Measurements from ENCODE around the gene NOS1AP. TPM values are rescaled to one million over a fixed set of nuclear protein-coding genes. Genes with fewer than 3 reads are reported as not detected.

NOS1AP gene
- total and polyA plus RNA-seq, 9 of the 15 experiments (the other 6 are each of a cell fraction or from before 2014, with no cell fraction given): 0.07 to 1.5 (median 0.22) TPM

- H3K4me1 ChIP-seq (replicated peaks in 1 of 2; ENCODE audit: control insufficient read depth in 2 of 2, insufficient read depth in 2 of 2, low read length in 2 of 2): no peaks in the 10 kb centered on the region
- H3K27me3 ChIP-seq (ENCODE audit: control insufficient read depth in 2 of 2, insufficient read depth in 2 of 2, low read length in 2 of 2): peaks cover 3 to 12% of the 10 kb centered on the region in 2 experiments; a peak in 3 of 5 replicates
- H3K9ac ChIP-seq (ENCODE audit: insufficient read depth in 1 of 2, low read depth in 2 of 2, low read length in 2 of 2): no peak overlapping the region
- ChIA-PET CTCF (ENCODE audit: low intra/inter-chr PET ratio) (no interaction called here), POLR2A (interaction anchor here (0.7 to 1.0 kb wide), 2 partner anchors 57 to 66 kb away, joined by 3 to 5 read pairs; no protein-coding TSS in a partner anchor)
- DNase-seq (ENCODE audit: extremely low read depth in 1 of 4, low spot score in 3 of 4) (no peak), FAIRE-seq (no peak), ATAC-seq (no peak)
- H4K20me1 ChIP-seq (replicated peaks; ENCODE audit: control insufficient read depth, insufficient read depth, low read length): no peaks in the 10 kb centered on the region
- H3K27ac ChIP-seq (ENCODE audit: extremely low read depth, low read depth, low read length): no peak overlapping the region
- no TSS peak for BruUV-seq (replicated peaks)
- intact Hi-C loops (cut with micrococcal nuclease) (no loop called here), in situ Hi-C loops (cut with MboI) (no loop called here)
- H3K9me3 ChIP-seq (replicated peaks; ENCODE audit: control insufficient read depth, insufficient read depth, low read depth, low read length): no peaks in the 10 kb centered on the region
- no peak for TF ChIP-seq GABPA (tag; conservative IDR thresholded peaks at IDR 0.05; ENCODE audit: low read depth)
- no peak for TF ChIP-seq ZNF12 (CRISPR knock-in tag; IDR thresholded peaks at IDR 0.05)
- TF ChIP-seq ZNF57 (CRISPR knock-in tag; IDR thresholded peaks at IDR 0.05): no peak
- no peak for TF ChIP-seq ZFP30 (CRISPR knock-in tag; IDR thresholded peaks at IDR 0.05; ENCODE audit: borderline replicate concordance)
- no peak for TF ChIP-seq MCM5 (IDR thresholded peaks at IDR 0.05; ENCODE audit: low read depth)
- no peak for TF ChIP-seq MYNN (IDR thresholded peaks at IDR 0.05)
- no peak for TF ChIP-seq MYNN (CRISPR knock-in tag; IDR thresholded peaks at IDR 0.05)
- TF ChIP-seq DPF2 (IDR thresholded peaks at IDR 0.05): no peak
- no peak for TF ChIP-seq ARNT (IDR thresholded peaks at IDR 0.05)
- no peak for TF ChIP-seq ZKSCAN3 (CRISPR knock-in tag; IDR thresholded peaks at IDR 0.05)
- no peak for TF ChIP-seq ZNF140 (CRISPR knock-in tag; IDR thresholded peaks at IDR 0.05)
- TF ChIP-seq RFX7 (CRISPR knock-in tag; IDR thresholded peaks at IDR 0.05): no peak
- no peak for TF ChIP-seq CBFB (CRISPR knock-in tag; IDR thresholded peaks at IDR 0.05)
- no peak for TF ChIP-seq ARHGAP35 (IDR thresholded peaks at IDR 0.05; ENCODE audit: partially characterized antibody)
- TF ChIP-seq RHOXF2B (CRISPR knock-in tag; conservative IDR thresholded peaks at IDR 0.05): no peak
- no peak for TF ChIP-seq FOXA3 (CRISPR knock-in tag; conservative IDR thresholded peaks at IDR 0.05 in 1 of 2, IDR thresholded peaks at IDR 0.05 in 1 of 2)
- no peak for TF ChIP-seq PCBP1 (IDR thresholded peaks at IDR 0.05; ENCODE audit: low read depth, low read length, poor library complexity, severe bottlenecking)
- no peak for TF ChIP-seq NFXL1 (CRISPR knock-in tag; IDR thresholded peaks at IDR 0.05)
- no peak for TF ChIP-seq DIDO1 (tag; IDR thresholded peaks at IDR 0.05; ENCODE audit: low read depth)
- no peak for TF ChIP-seq HMG20A (CRISPR knock-in tag; conservative IDR thresholded peaks at IDR 0.05)
- 0% methylated on average over 5 of the region's 6 CpGs for WGBS (ENCODE audit: insufficient coverage, low coverage, missing lambda C conversion rate)
- H3K36me3 ChIP-seq (ENCODE audit: control insufficient read depth, insufficient read depth, low read length): no peaks in the 10 kb centered on the region
- no peaks in the 10 kb centered on the region for H3K79me2 ChIP-seq (ENCODE audit: control insufficient read depth, insufficient read depth, low read length)
- H3K4me3 ChIP-seq: no peak overlapping the region
- H2AFZ ChIP-seq (ENCODE audit: low read depth, low read length): no peak overlapping the region
- H3K9me1 ChIP-seq (ENCODE audit: control insufficient read depth, insufficient read depth, low read length): no peaks in the 10 kb centered on the region
- no peak overlapping the region for H3K4me2 ChIP-seq (ENCODE audit: insufficient read depth, low read length)
Observed at GRCh38 chr1:162242804-162243203, 173.3 kb downstream of the NOS1AP start.
